Kidney (tissue), 14 donors: ENCODE data around the gene NCK1. TPM values are rescaled to one million over a fixed set of nuclear protein-coding genes. Genes with fewer than 3 reads are reported as not detected.
A peak's percentile ranks its signal among the peaks of the same experiment; 100 is the strongest.

Source experiments
- DNase-seq, 5 donors: peaks; one replicate each; pipeline ENCODE4 v3.0.0-alpha.2; 2013 to 2020
- FAIRE-seq: peaks from 2 replicates; lab custom pipeline; 2012; peaks lifted over from hg19 to GRCh38; lab: Jason Lieb, UNC
- H3K27ac ChIP-seq, 2 donors: one replicate each; pipeline ENCODE4 v1.7.0; 2013; ENCODE audit warnings: low read depth in 2 of 2, low read length in 2 of 2, inconsistent platforms in 1 of 2
- H3K27me3 ChIP-seq: one replicate; pipeline ENCODE4 v1.7.1; 2013; ENCODE audit warnings: low read length, inconsistent platforms; ENCODE audit not compliant: control insufficient read depth, insufficient read depth
- H3K36me3 ChIP-seq, 3 donors: one replicate each; pipeline versions ENCODE4 v1.7.0 to v1.7.1; 2013; ENCODE audit warnings: low read length in 3 of 3, control low read depth in 1 of 3, inconsistent platforms in 1 of 3; ENCODE audit not compliant: insufficient read depth in 3 of 3, control insufficient read depth in 2 of 3
- H3K4me1 ChIP-seq, 3 donors: one replicate each; pipeline versions ENCODE4 v1.7.0 to v1.7.1; 2013; ENCODE audit warnings: low read length in 3 of 3, inconsistent platforms in 1 of 3, low read depth in 1 of 3; ENCODE audit not compliant: control insufficient read depth in 2 of 3, insufficient read depth in 2 of 3
- H3K4me3 ChIP-seq, 3 donors: one replicate each; pipeline versions ENCODE4 v1.7.0 to v1.8.1; 2013; ENCODE audit warnings: low read length in 3 of 3, control low read depth in 1 of 3, inconsistent platforms in 1 of 3
- H3K9ac ChIP-seq, 3 donors: one replicate each; pipeline versions ENCODE4 v1.7.0 to v1.7.1; 2013; ENCODE audit warnings: low read length in 3 of 3, control low read depth in 1 of 3, inconsistent platforms in 1 of 3
- H3K9me3 ChIP-seq, 3 donors: one replicate each; pipeline versions ENCODE4 v1.7.0 to v1.7.1; 2013; ENCODE audit warnings: low read length in 3 of 3, control low read depth in 1 of 3, inconsistent platforms in 1 of 3; ENCODE audit not compliant: control insufficient read depth in 2 of 3, insufficient read depth in 1 of 3
- CTCF ChIP-seq: IDR thresholded peaks from 3 replicates; pipeline ENCODE4 v1.5.1; 2012; ENCODE audit warnings: mild to moderate bottlenecking, moderate library complexity, borderline replicate concordance; ENCODE audit not compliant: insufficient read depth; ENCODE audit errors: extremely low read depth
- intact Hi-C: fragments of 100-400 bp; cut with DNase I; formaldehyde crosslinking; loops from one replicate; pipeline ENCODE4 v1.11.1; 2022
- polyA plus RNA-seq: library from polyadenylated mRNA; stranded (reverse); fragments of 350-450 nt; fragmentation: Illumina TruSeq; extraction: RNeasy Lipid Tissue Mini Kit (QIAGEN cat#74804); gene quantifications from one replicate; pipeline ENCODE4 v1.2.3, GENCODE V29; 2014; ENCODE audit warnings: low read depth, low replicate concordance; ENCODE audit not compliant: insufficient read depth
- total RNA-seq: library from RNA; stranded (reverse); fragmentation: NEBNext Ultra II Directional; extraction: Animal tissue kit (Norgen Biotek cat#: 25700); gene quantifications from one replicate; pipeline ENCODE4 v1.2.1, GENCODE V29; 2021
- donor health status: control.
- donor health status: control.
- donor health status: control.
- donor health status: control.
- donor health status: control.
- donor health status: DM: yes; HTN: yes; CAD: no.
- donor health status: Normal renal cell carcinoma (clear cell type).

The NCK1 gene
- total and polyA plus RNA-seq, 2 donors from 2014 or later = 12.6 to 46.8 TPM

- no peaks in the 10 kb centered on the region for H3K27me3 ChIP-seq
- H3K36me3 ChIP-seq = no peaks in the 10 kb centered on the region
- DNase-seq (no peak), FAIRE-seq (no peak)
- intact Hi-C loops = no loop called here
- H3K9ac ChIP-seq = no peak overlapping the region
- H3K4me1 ChIP-seq = no peaks in the 10 kb centered on the region
- H3K27ac ChIP-seq = peak overlapping the region; percentile 18 to 27
- no peaks in the 10 kb centered on the region for H3K9me3 ChIP-seq
- TF ChIP-seq CTCF = no peak
- peak overlapping the region in 1 of 3 donors; percentile 13 for H3K4me3 ChIP-seq
Observed at GRCh38 chr3:136943436-136943835, 81.4 kb downstream of the NCK1 start.

GRCh38 chr3:136946978-136947377, 85.0 kb downstream of the NCK1 start:
- FAIRE-seq (no peak), DNase-seq (no peak)
- Histone ChIP-seq H3K36me3 (no peaks in the 10 kb centered on the region), H3K27ac (no peak overlapping the region), H3K4me3 (no peak overlapping the region), H3K9ac (no peak overlapping the region), H3K4me1 (no peaks in the 10 kb centered on the region), H3K27me3 (no peaks in the 10 kb centered on the region), H3K9me3 (no peaks in the 10 kb centered on the region)
- intact Hi-C loops = no loop called here
- TF ChIP-seq CTCF = no peak

GRCh38 chr3:136947477-136947876, 85.5 kb downstream of the NCK1 start:
- Histone ChIP-seq H3K27ac (no peak overlapping the region), H3K36me3 (no peaks in the 10 kb centered on the region), H3K9ac (no peak overlapping the region), H3K27me3 (no peaks in the 10 kb centered on the region), H3K4me3 (no peak overlapping the region), H3K9me3 (no peaks in the 10 kb centered on the region), H3K4me1 (no peaks in the 10 kb centered on the region)
- DNase-seq (no peak), FAIRE-seq (no peak)
- intact Hi-C loops = no loop called here
- TF ChIP-seq CTCF = no peak

GRCh38 chr3:136949146-136949545, 87.1 kb downstream of the NCK1 start:
- Histone ChIP-seq H3K9me3 (no peaks in the 10 kb centered on the region), H3K27me3 (no peaks in the 10 kb centered on the region), H3K9ac (no peak overlapping the region), H3K27ac (no peak overlapping the region), H3K36me3 (no peaks in the 10 kb centered on the region), H3K4me3 (no peak overlapping the region), H3K4me1 (no peaks in the 10 kb centered on the region)
- FAIRE-seq (no peak), DNase-seq (no peak)
- intact Hi-C loops = no loop called here
- no peak for TF ChIP-seq CTCF
